ENCODE data around the gene ZNF575.

Gene ZNF575

GRCh38 chr19:43575156-43575950 is 42.4 kb downstream of the ZNF575 start, which contains the start of the genes PINLYP and XRCC1:
PINLYP (plus strand) TSS chr19:43575801; CDS start chr19:43577192, 1,391 bp downstream.
XRCC1 (minus strand) TSS chr19:43575527; CDS start chr19:43575458, 69 bp downstream.
- DNase-seq = peak; percentile 97

GRCh38 chr19:43575955-43576878 is 43.2 kb downstream of the ZNF575 start:
- no peak for DNase-seq

GRCh38 chr19:43578787-43579186 is 45.8 kb downstream of the ZNF575 start:
- DNase-seq = no peak

GRCh38 chr19:43581467-43581866 is 48.5 kb downstream of the ZNF575 start:
- DNase-seq = no peak

GRCh38 chr19:43582495-43582894 is 49.5 kb downstream of the ZNF575 start:
- DNase-seq = no peak

- DNase-seq = no peak
Measured at GRCh38 chr19:43584484-43584883, 51.5 kb downstream of the ZNF575 start.

Measured in NCI-H2107 (cell line).